ENCODE measurements around the gene MYH4. TPM values are rescaled to one million over a fixed set of nuclear protein-coding genes. Genes with fewer than 3 reads are reported as not detected.

Gene MYH4
- total RNA-seq, 1 donor from 2014 or later = not detected

- DNase-seq (ENCODE audit: low read depth) = no peak
- H3K4me3 ChIP-seq (ENCODE audit: low read depth, low read length) = no peak overlapping the region
- TF ChIP-seq, protein P1, sequence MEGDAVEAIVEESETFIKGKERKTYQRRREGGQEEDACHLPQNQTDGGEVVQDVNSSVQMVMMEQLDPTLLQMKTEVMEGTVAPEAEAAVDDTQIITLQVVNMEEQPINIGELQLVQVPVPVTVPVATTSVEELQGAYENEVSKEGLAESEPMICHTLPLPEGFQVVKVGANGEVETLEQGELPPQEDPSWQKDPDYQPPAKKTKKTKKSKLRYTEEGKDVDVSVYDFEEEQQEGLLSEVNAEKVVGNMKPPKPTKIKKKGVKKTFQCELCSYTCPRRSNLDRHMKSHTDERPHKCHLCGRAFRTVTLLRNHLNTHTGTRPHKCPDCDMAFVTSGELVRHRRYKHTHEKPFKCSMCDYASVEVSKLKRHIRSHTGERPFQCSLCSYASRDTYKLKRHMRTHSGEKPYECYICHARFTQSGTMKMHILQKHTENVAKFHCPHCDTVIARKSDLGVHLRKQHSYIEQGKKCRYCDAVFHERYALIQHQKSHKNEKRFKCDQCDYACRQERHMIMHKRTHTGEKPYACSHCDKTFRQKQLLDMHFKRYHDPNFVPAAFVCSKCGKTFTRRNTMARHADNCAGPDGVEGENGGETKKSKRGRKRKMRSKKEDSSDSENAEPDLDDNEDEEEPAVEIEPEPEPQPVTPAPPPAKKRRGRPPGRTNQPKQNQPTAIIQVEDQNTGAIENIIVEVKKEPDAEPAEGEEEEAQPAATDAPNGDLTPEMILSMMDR (conservative IDR thresholded peaks at IDR 0.05; ENCODE audit: low read depth, low read length) = no peak
These were observed 39.8 kb downstream of the MYH4 start for GRCh38 chr17:10429421-10430045.

- H3K4me3 ChIP-seq (ENCODE audit: low read depth, low read length) = no peak overlapping the region
- DNase-seq (ENCODE audit: low read depth) = no peak
- TF ChIP-seq, protein P1 (conservative IDR thresholded peaks at IDR 0.05; ENCODE audit: low read depth, low read length) = no peak
These were observed 40.6 kb downstream of the MYH4 start for GRCh38 chr17:10428781-10429180.

- H3K4me3 ChIP-seq (ENCODE audit: low read depth, low read length) = no peak within 1 kb of the TSS
- TF ChIP-seq, protein P1 (conservative IDR thresholded peaks at IDR 0.05; ENCODE audit: low read depth, low read length) = no peak
- no peak for DNase-seq (ENCODE audit: low read depth)
These were observed 47.3 kb downstream of the MYH4 start, which contains the start of gene MYH8 for GRCh38 chr17:10421900-10422542. TSS of gene MYH8 (minus strand) at chr17:10421950. CDS start at chr17:10420227, 1,723 bp downstream.

- DNase-seq (ENCODE audit: low read depth) = no peak
- no peak overlapping the region for H3K4me3 ChIP-seq (ENCODE audit: low read depth, low read length)
- TF ChIP-seq, protein P1 (conservative IDR thresholded peaks at IDR 0.05; ENCODE audit: low read depth, low read length) = no peak
These were observed 48.1 kb downstream of the MYH4 start for GRCh38 chr17:10421211-10421610.

GRCh38 chr17:10420811-10421210 lies 48.5 kb downstream of the MYH4 start:
- H3K4me3 ChIP-seq (ENCODE audit: low read depth, low read length) = no peak overlapping the region
- no peak for DNase-seq (ENCODE audit: low read depth)
- TF ChIP-seq, protein P1 (conservative IDR thresholded peaks at IDR 0.05; ENCODE audit: low read depth, low read length) = no peak

DNA sequence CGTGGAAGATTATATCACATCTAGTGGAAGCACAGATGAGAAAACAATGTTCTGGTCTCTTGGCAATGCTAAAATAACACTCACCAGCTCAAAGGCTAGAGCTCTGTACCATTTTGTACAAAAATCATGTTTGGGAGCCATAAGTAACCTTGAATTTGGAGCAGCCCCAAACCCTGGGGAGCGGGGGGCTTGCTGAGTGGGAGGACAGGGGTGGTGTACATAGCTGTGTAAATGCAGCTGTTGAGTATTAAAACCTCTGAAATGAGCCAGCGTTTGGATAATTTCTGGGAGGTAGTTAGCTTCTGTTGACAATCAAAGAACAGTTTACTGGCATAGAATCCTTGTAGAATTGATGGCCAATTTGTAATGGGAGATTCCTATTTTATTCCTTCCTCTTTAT lies 51.9 kb downstream of the MYH4 start:
- DNase-seq (ENCODE audit: low read depth) = no peak
- TF ChIP-seq, protein P1 (conservative IDR thresholded peaks at IDR 0.05; ENCODE audit: low read depth, low read length) = no peak
- no peak overlapping the region for H3K4me3 ChIP-seq (ENCODE audit: low read depth, low read length)

- TF ChIP-seq, protein P1 (conservative IDR thresholded peaks at IDR 0.05; ENCODE audit: low read depth, low read length) = no peak
- H3K4me3 ChIP-seq (ENCODE audit: low read depth, low read length) = no peak overlapping the region
- no peak for DNase-seq (ENCODE audit: low read depth)
These were observed 54.2 kb downstream of the MYH4 start for GRCh38 chr17:10415161-10415560.

All from epithelial cell of proximal tubule (primary cell).